Endothelial cell of umbilical vein (primary cell): ENCODE measurements around the gene RGS7.
"Not testable (repeated sequence)": the region's sequence is repeated elsewhere in the genome, so short reads cannot be mapped to it uniquely, and the experiment has no call there.

Experiments
- EZH2 ChIP-seq: IDR thresholded peaks from 2 replicates; pipeline ENCODE4 v1.6.1; 2012; ENCODE audit warnings: borderline replicate concordance, low read depth, mild to moderate bottlenecking, moderate library complexity, low read length, inconsistent platforms; ENCODE audit not compliant: severe bottlenecking
- GATA2 ChIP-seq: IDR thresholded peaks from 2 replicates; pipeline ENCODE4 v1.7.0; 2011; ENCODE audit warnings: low read depth, mild to moderate bottlenecking, moderate library complexity, mixed read lengths, low read length; ENCODE audit not compliant: insufficient read length, insufficient read depth
- JUN ChIP-seq: IDR thresholded peaks from 2 replicates; pipeline ENCODE4 v1.6.1; 2011; ENCODE audit warnings: borderline replicate concordance, low read depth; ENCODE audit not compliant: insufficient read length, insufficient read depth
- MYC ChIP-seq: IDR thresholded peaks from one replicate; pipeline ENCODE4 v1.6.1; 2011; ENCODE audit warnings: mild to moderate bottlenecking, low read depth, low read length
- POLR2A ChIP-seq: IDR thresholded peaks from 2 replicates; pipeline ENCODE4 v1.6.1; 2012; ENCODE audit warnings: low read depth, mild to moderate bottlenecking, control low read depth, low read length
- POLR2AphosphoS5 ChIP-seq: IDR thresholded peaks from 2 replicates; pipeline ENCODE4 v1.6.1; 2012; ENCODE audit warnings: low read depth, mild to moderate bottlenecking, control low read depth, low read length, moderate library complexity; ENCODE audit not compliant: insufficient read depth
- TF ChIP-seq, protein P1 (sequence below), 2 donors: IDR thresholded peaks; 1 replicate in 1 of 2; 2 replicates in 1 of 2; pipeline ENCODE4 v1.5.1; 2011; ENCODE audit warnings: low read length in 2 of 2, mild to moderate bottlenecking in 2 of 2, moderate library complexity in 2 of 2, control low read depth in 1 of 2, inconsistent platforms in 1 of 2, low read depth in 1 of 2; ENCODE audit not compliant: insufficient read depth in 1 of 2; ENCODE audit errors: extremely low read depth in 1 of 2
- TF ChIP-seq, protein P2 (sequence below): IDR thresholded peaks from 2 replicates; pipeline ENCODE4 v1.6.1; 2011; ENCODE audit not compliant: insufficient read depth, insufficient read length

GRCh38 chr1:240763095-240763494 is 593.9 kb downstream of the RGS7 start:
- TF ChIP-seq, protein P1, sequence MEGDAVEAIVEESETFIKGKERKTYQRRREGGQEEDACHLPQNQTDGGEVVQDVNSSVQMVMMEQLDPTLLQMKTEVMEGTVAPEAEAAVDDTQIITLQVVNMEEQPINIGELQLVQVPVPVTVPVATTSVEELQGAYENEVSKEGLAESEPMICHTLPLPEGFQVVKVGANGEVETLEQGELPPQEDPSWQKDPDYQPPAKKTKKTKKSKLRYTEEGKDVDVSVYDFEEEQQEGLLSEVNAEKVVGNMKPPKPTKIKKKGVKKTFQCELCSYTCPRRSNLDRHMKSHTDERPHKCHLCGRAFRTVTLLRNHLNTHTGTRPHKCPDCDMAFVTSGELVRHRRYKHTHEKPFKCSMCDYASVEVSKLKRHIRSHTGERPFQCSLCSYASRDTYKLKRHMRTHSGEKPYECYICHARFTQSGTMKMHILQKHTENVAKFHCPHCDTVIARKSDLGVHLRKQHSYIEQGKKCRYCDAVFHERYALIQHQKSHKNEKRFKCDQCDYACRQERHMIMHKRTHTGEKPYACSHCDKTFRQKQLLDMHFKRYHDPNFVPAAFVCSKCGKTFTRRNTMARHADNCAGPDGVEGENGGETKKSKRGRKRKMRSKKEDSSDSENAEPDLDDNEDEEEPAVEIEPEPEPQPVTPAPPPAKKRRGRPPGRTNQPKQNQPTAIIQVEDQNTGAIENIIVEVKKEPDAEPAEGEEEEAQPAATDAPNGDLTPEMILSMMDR (IDR thresholded peaks at IDR 0.05; ENCODE audit: extremely low read depth in 1 of 2, insufficient read depth in 1 of 2, low read depth in 1 of 2, low read length in 2 of 2): not testable (repeated sequence)
- not testable (repeated sequence) for TF ChIP-seq EZH2, POLR2AphosphoS5, POLR2A, MYC, GATA2, JUN
- TF ChIP-seq, protein P2, sequence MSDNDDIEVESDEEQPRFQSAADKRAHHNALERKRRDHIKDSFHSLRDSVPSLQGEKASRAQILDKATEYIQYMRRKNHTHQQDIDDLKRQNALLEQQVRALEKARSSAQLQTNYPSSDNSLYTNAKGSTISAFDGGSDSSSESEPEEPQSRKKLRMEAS: not testable (repeated sequence)
